Choroid plexus epithelial cell (primary cell): ENCODE results near the gene ZCCHC3.

Experiments
- DNase-seq: peaks from one replicate; pipeline ENCODE4 v3.0.0-alpha.2; 2010; ENCODE audit warnings: low read depth
- H3K4me3 ChIP-seq: 2 replicates; pipeline ENCODE4 v1.5.1; 2011; ENCODE audit warnings: low read depth, mild to moderate bottlenecking, control low read depth, low read length, moderate library complexity
- TF ChIP-seq, protein P1 (sequence below): conservative IDR thresholded peaks from 2 replicates; pipeline ENCODE4 v1.5.1; 2011; ENCODE audit warnings: low read depth, mild to moderate bottlenecking, control low read depth, inconsistent platforms, low read length, moderate library complexity

ZCCHC3 gene

DNA sequence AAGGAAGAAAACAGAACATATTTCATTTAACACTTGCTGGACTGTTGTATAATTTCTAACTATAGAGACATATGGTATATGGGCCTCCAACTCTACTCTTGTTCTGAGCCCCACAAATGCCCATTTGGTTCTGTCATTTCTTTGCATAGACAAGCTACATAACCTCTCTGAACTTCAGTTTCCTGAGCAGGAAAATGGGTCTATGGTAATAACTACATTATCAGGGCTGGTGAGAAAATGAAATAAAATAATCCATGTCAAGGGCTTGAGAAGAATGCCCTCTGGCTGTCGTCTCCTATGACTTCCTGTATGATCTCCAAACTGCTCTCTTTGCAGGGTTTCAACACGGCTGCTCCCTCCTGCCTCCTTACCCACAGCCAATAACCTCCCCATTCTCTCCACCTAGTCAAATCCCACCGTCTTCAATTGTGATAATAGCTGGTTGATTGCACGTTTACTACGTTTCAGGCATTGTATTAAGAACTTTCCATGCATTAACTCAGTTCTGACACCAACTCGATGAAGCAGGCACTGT lies 12.0 kb downstream of the ZCCHC3 start:
- TF ChIP-seq, protein P1, sequence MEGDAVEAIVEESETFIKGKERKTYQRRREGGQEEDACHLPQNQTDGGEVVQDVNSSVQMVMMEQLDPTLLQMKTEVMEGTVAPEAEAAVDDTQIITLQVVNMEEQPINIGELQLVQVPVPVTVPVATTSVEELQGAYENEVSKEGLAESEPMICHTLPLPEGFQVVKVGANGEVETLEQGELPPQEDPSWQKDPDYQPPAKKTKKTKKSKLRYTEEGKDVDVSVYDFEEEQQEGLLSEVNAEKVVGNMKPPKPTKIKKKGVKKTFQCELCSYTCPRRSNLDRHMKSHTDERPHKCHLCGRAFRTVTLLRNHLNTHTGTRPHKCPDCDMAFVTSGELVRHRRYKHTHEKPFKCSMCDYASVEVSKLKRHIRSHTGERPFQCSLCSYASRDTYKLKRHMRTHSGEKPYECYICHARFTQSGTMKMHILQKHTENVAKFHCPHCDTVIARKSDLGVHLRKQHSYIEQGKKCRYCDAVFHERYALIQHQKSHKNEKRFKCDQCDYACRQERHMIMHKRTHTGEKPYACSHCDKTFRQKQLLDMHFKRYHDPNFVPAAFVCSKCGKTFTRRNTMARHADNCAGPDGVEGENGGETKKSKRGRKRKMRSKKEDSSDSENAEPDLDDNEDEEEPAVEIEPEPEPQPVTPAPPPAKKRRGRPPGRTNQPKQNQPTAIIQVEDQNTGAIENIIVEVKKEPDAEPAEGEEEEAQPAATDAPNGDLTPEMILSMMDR: no peak
- peak overlapping the region; percentile 60 for H3K4me3 ChIP-seq
- peak; percentile 60 for DNase-seq

DNA sequence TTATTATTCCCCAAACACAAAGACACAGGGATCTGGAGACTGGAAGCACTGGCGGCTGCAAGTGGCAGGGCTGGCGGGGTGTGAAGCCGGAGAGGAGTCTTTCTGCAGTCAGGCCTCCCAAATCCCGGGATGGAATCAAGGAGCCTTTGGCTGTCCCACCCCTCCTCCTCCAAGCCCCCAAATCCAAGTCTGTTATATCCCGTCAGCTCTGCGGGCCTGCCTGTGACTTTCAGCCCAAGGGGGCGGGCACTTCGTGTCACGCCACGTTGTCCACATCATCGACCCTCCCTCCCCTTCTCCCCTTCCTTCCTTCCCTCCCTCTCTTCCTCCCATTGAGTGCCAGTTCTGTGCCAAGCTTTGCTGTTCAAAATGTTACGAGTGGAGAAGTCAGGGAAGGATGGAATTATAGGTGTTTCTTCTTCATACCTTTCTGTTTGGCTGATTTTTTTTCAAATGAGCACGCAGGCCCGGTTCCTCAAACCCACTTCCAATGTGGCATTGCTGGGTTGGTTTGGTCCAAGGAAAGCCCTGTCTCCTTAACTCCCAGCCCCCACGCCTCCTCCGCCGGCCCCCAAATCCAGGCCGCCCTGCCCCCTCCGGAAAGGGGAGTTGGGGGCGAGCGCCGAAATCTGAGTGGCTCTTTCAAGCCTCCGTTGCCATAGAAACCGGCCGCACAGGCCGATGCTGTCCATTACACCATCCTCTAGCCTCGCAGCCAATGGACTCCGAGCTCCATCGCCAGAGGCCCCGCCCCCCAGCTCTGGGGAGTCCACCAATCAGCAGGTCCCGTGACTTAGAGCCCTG lies 12.7 kb downstream of the ZCCHC3 start:
- peak overlapping the region; percentile 60 for H3K4me3 ChIP-seq
- peak; percentile 100 for DNase-seq
- TF ChIP-seq, protein P1: no peak

DNA sequence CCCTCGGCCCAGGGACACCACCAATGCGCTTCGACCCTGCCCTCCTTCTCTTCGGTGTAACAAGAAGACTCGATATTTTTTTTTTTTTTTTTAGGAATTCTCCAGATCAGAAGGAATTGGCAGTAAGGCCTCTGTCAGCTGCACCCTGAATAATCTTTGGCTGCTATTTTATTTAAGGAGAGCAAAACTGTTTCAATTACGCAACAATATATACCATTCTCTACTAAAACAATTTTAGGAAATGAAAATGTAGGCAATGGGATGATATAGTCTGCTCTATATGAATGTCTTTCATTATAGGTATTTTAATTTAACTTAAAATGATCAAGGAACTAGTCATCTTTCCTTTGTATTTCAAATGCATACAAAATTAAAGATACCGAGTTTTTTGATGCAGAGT lies 13.3 kb downstream of the ZCCHC3 start:
- peak overlapping the region; percentile 22 for H3K4me3 ChIP-seq
- DNase-seq: no peak
- TF ChIP-seq, protein P1: no peak

DNA sequence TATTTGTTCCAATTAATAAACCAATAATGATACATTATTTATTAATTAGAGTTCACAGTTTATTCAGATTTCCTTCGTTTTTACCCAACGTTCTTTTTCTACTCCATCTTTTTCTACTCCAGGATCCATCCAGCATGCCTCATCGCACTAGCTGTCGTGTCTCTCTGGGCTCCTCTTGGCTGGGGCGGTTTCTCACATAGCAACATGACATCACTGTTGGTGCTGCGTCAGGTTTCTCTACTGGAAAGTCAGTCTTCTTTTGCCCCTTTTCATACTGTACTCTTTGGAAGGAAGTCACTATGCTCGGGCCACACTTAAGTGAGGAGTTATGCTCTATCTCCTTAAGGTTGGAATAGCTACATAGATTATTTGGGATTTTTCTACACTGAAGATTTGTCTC lies 14.2 kb downstream of the ZCCHC3 start:
- no peak overlapping the region for H3K4me3 ChIP-seq
- DNase-seq: no peak
- TF ChIP-seq, protein P1: no peak

DNA sequence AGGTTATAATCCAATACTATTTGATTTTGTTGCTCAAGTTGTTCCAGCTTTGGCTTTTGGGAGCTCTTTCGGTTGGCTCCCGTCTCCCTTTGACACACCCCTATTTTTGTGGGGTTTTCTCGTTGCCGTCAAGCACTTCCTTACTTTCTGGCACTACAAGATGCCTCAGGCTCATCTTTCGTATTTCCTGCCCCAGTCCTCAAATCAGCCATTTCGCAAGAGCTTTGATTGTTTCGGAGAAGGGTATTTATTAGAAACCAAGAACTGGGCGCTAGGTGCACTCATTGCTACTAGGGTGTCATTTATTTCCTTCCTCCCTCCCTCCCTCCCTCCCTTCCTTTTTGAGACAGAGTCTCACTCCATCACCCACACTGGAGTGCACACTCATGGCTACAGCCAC lies 14.7 kb downstream of the ZCCHC3 start:
- DNase-seq: no peak
- TF ChIP-seq, protein P1: no peak
- no peak overlapping the region for H3K4me3 ChIP-seq

DNA sequence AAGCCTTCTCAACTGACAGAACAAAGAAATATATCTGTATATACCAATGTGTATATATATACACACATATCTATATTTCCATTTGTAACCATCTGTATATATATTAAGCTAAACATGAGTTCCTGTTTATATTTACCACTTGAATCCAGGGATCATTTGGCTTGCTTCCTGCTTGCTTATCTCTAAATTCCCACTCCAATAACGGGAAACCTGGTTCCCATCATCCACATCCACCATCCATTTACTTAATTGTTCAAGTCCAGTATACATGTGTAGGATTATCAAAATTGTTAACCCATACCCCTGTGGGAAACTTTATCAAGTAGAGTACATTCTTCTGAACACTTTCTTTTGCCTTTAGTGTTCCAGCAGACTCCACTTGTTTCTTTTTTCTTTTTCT lies 15.5 kb downstream of the ZCCHC3 start:
- TF ChIP-seq, protein P1: no peak
- DNase-seq: no peak

DNA sequence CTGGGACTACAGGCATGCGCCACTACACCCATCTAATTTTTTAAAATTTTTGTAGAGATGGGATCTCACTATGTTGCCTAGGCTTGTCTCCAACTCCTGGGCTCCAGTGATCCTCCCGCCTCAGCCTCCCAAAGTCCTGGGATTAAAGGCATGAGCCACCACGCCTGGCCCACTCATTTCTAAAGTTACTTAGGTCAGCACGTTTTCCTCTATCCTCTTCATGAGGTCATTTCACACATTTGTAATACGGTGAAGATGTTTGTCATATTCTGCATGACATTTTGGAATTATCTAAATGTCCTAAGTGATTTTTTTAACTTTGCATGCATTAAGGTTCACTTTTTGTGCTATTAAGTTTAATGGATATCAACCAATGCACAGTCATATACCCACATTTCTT lies 16.0 kb downstream of the ZCCHC3 start:
- no peak for DNase-seq
- TF ChIP-seq, protein P1: no peak
- no peak overlapping the region for H3K4me3 ChIP-seq

More for the DNA sequence above, 15.5 kb downstream of the ZCCHC3 start:
- H3K4me3 ChIP-seq: no peak overlapping the region
